Activated T-helper 9 cell treated with anti-CD3 and anti-CD28 coated beads, Interleukin-2, amount 50 U/mL, for 16 hours (primary cell): Measurements from ENCODE around the gene KCNJ12.
"Not testable (repeated sequence)": the region's sequence is repeated elsewhere in the genome, so short reads cannot be mapped to it uniquely, and the experiment has no call there.

Experiments used
- DNase-seq: peaks from one replicate; pipeline ENCODE4 v3.0.0-alpha.2; 2020; ENCODE audit warnings: low read depth

The KCNJ12 gene

GRCh38 chr17:21408224-21408623 is 32.1 kb downstream of the KCNJ12 start:
- not testable (repeated sequence) for DNase-seq

- not testable (repeated sequence) for DNase-seq
Observed at GRCh38 chr17:21408766-21409300, 32.7 kb downstream of the KCNJ12 start.

DNA sequence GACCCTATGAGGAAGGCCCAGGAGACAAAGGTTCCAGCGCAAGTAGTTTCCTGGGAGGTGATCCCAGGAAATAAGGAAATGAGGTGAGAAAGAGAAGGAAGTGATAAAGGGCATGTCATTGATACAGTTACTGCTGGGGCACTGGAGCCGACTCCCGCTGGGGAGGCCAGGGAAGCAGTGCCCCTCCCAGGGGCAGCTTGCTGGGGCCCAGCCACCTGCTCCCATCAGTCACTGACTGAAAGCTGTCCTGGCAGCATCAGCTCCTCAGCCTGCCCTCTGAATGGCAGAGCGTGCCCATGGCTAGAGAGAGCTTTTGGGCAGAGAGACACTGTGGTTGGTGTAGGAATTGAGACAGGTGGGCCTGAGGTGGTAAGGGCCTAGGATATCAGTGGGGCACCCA is 33.2 kb downstream of the KCNJ12 start:
- not testable (repeated sequence) for DNase-seq

- not testable (repeated sequence) for DNase-seq
Observed at GRCh38 chr17:21409971-21410370, 33.8 kb downstream of the KCNJ12 start.

DNA sequence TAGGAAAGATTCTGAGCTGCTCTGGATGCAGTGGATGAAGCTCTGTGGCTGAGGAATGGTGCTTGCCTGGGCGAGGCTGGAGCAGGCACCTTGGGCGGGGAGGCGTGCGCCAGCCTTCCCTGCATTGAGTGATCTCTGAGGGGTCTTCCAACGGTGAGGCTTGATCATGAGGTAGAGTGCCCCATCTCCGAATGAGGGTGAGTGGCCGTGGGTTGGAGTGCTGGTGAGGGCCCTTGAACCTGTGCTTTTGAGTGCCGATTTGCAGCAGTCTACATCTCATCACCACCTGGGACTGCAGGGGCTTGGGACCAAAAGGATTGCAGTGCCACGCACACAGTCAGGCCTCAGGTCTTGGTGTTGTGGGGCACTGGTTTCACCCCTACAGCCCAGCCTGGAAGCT is 34.2 kb downstream of the KCNJ12 start:
- not testable (repeated sequence) for DNase-seq

DNA sequence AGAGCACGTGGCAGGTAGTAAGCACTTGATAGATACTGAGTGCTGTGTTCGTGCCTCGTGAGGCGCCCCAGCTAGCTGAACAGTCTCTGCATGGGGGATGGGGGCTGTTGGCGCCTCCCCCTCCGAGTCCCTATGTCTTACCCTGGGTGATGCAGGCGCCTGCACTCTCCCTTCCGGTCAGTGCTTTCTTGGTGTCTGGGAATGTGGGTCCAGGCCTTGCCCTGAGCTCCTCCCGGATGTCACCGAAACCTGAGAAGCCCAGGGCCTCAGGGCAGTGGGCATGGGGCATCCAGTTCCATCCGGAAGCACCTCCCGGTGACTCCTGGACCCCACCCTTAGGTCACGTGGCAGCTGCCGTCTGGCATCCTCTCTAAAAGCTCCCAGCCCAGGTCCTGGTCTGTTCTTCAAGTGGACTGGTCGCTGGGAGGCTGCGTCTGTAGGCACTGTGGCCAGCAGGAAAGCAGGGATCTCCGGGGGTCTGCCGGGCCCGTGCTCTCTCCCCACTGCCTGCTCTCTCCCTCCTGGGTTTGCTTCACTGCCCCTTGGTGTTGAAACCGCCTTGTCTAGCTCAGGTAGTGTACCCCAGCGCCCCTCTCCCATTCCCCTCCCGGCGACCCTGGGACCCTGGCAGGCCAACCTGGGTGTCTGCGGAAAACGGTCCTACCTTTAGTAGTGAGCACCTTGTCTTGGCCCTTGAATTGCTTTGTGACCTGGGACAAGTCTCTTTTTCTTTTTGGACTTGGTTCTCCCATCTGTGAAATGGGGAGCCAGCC is 34.9 kb downstream of the KCNJ12 start:
- not testable (repeated sequence) for DNase-seq

DNA sequence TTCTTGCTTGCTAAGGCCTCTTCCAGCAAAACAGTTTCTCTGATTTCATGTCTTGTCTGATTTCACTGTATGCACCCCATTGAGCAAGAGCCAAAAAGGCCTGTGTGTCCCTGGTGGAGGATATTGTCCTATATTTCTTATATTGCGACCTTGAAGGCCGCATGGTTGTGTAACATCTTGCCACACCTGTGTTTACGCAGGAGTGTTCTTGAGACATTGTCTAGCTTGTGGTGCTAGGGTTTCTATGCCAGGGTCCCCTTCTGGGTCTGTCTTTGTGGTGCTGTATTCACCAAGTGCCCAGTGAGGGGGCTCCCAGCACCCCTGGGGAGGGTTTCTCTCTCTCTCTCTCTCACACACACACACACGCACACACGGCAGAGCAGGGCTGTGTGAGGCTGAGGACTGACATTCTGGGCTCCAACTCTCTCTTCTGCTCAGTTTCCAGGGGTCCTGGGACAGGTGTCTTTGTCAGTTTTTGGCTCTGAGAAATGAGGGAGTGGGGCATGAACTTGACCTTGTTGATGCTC is 35.6 kb downstream of the KCNJ12 start:
- DNase-seq, result not testable (repeated sequence)

- DNase-seq, result not testable (repeated sequence)
Observed at GRCh38 chr17:21412207-21412681, 36.1 kb downstream of the KCNJ12 start.

DNA sequence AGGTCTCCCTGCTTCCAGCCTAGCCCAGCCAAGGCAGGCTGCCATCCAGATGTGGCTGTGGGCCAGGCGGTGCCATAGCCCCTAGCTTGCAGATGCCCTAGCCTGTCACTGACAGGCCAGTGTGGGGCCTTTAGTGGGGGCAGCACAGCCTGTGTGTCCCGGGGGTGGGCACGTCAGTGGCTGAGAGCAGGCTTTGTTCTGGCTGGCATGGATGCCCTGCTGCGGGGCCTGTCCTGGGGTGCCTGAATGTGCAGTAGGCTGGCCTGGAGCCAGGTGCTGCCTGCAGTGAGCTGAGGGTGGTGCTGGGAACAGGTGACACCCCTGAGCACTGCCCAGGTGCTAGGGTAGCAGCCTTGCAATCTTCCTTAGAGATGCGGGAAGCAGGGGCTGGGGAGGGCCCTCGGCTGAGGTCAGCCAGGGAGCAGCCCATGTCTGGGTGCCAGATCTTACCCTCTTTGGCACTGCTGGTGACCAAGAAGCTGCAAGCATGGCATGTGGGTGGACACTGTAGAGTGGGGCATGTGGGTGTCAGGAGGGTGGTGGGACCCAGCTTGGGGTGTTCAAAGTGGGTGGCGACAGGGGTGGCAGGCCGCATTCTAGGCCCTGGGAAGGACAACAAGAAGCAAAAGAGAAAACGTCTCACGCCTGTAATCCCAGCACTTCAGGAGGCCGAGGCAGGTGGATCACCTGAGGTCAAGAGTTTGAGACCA is 37.6 kb downstream of the KCNJ12 start:
- DNase-seq, result not testable (repeated sequence)

DNA sequence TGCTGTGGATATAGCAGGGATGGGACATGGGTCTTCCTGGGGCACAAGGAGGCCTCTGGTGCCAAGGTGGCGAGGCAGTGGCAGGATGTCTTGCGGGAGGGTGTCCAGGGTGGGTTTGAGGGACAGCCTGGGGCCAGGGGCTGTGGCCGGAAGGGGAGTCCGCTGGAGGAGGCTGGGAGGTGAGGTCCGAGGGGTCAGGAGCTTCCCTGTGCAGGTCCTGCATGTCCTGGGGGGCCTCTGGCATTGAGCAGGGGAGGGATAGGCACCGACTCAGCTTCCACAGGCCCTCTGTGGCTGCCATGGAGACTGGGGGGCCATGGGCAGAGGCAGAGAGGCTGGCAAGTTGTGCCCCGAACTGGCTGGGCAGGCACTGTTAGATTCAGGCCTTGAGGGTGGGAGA is 38.5 kb downstream of the KCNJ12 start:
- not testable (repeated sequence) for DNase-seq

- DNase-seq, result not testable (repeated sequence)
Observed at GRCh38 chr17:21415166-21415990, 39.2 kb downstream of the KCNJ12 start.

- not testable (repeated sequence) for DNase-seq
Observed at GRCh38 chr17:21416471-21416981, 40.4 kb downstream of the KCNJ12 start.

- not testable (repeated sequence) for DNase-seq
Observed at GRCh38 chr17:21417349-21417748, 41.2 kb downstream of the KCNJ12 start.

- DNase-seq, result no peak
Observed at GRCh38 chr17:21417921-21418320, 41.8 kb downstream of the KCNJ12 start.

GRCh38 chr17:21418446-21419298 is 42.5 kb downstream of the KCNJ12 start:
- no peak for DNase-seq

DNA sequence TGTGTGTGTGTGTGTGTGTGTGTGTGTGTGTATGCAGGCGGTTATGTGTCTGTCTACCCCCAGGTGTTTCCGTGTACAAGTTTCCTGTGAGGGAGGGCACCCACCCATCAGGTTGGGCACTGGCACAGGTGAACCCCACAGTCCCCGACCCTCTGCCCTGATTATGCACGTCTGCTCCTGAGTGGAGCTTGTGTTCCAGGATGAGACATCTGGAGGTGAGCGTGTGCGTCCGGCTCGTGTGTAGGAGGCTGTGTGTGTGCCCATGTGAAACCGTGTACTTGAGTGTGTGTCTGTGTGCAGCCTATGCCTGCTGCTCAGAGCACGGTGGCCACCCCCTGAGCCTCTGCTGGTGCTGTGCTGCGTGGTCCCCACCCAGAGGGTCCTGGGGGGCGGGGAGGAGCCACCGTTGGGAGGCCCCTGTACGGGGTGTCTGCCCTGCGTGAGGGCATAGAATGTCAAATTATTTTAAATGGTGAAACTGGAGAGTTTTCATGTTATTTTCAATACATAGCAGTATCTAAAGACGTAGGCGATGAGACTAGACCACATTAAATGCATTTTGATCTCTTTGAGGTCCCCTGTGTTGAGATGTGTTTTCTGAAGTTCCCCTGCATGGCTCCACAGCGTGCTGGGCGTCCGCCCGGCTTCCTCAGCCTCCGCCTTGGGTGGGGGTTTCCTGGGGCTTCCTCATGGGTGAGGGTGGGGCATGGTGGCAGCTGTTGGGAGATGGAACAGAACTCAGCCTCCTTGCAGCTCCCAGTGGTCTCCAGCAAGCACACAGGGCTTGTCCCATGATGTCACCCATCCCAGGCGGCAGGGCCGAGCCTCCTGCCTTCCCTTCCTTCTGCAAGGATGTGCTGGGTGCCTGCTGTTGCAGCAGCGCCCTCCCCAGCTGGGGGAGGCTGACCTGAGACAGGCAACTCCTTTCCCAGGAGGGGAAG is 43.4 kb downstream of the KCNJ12 start:
- DNase-seq, result no peak

GRCh38 chr17:21420503-21421090 is 44.4 kb downstream of the KCNJ12 start:
- DNase-seq, result not testable (repeated sequence)

- not testable (repeated sequence) for DNase-seq
Observed at GRCh38 chr17:21421421-21422310, 45.5 kb downstream of the KCNJ12 start.
